Memory B cell (primary cell): ENCODE measurements around the gene ZNF652.
"Not testable (repeated sequence)": the region's sequence is repeated elsewhere in the genome, so short reads cannot be mapped to it uniquely, and the experiment has no call there.

Experiments used
- ATAC-seq: fragments of 150-1000 bp; cut with Tn5 transposase; 2 replicates; pipeline ENCODE4 v1.10.0; 2021; ENCODE audit warnings: low read depth, mild to moderate bottlenecking, moderate library complexity
- DNase-seq, 2 donors: peaks; one replicate each; pipeline ENCODE4 v3.0.0; 2022; ENCODE audit warnings: low spot score in 2 of 2
- H3K27ac Mint-ChIP-seq: one replicate; pipeline ENCODE4 v1.8.0; 2022; ENCODE audit warnings: mild to moderate bottlenecking, moderate library complexity, mixed read lengths
- H3K27me3 Mint-ChIP-seq: one replicate; pipeline ENCODE4 v1.8.0; 2022; ENCODE audit warnings: mixed read lengths
- H3K36me3 Mint-ChIP-seq: one replicate; pipeline ENCODE4 v1.8.0; 2022; ENCODE audit warnings: mild to moderate bottlenecking, mixed read lengths
- H3K4me1 Mint-ChIP-seq: one replicate; pipeline ENCODE4 v1.8.0; 2022; ENCODE audit warnings: mixed read lengths
- H3K4me3 Mint-ChIP-seq: one replicate; pipeline ENCODE4 v1.8.0; 2022; ENCODE audit warnings: mild to moderate bottlenecking, moderate library complexity, mixed read lengths
- H3K9me3 Mint-ChIP-seq: one replicate; pipeline ENCODE4 v1.8.0; 2022; ENCODE audit warnings: mixed read lengths

The ZNF652 gene

DNA sequence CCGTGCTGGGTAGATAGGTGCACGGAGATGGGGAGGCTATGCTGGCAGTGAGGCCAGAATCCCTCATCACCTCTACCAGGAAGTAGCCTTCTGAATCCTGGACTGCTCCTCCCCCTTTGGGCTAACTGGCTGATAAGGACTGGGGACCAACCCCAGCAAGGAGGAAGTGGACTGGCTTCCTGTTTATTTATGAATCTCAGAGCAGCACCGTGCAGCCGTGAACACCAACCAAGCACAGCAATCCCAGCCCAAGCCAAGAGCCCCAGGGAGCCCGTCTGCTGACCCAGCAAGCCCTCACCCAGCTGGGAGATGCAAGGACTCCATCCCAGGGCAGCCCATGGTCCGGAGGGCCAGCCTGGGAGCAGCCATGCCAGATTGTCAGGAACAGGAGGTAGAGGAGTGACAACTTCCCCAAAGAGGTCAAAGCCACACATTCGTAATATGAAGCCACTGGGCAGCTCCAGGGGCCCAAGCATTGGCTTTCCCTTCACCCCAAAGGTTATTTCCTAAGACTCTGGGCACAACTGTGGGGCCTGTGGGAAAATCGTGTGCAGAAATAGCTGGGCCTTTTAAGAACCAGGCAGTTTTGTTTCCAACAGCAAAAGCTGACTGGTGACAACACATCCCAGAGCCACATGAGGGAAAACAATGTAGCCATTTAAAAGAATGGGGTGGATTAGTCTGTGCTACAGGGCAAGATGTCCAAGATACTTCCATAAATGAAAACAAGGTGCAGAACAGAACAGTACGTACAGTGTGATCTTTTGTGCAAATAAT, 28.7 kb upstream of the ZNF652 start:
- Mint-ChIP-seq H3K4me1 (peaks cover 53% of the 10 kb centered on the region), H3K27me3 (no peaks in the 10 kb centered on the region), H3K9me3 (peaks cover 1% of the 10 kb centered on the region), H3K27ac (peak overlapping the region; percentile 96), H3K36me3 (peaks cover 4% of the 10 kb centered on the region), H3K4me3 (peak overlapping the region; percentile 81)
- ATAC-seq (peak; percentile 25), DNase-seq (peak in 1 of 2 donors; percentile 26)

DNA sequence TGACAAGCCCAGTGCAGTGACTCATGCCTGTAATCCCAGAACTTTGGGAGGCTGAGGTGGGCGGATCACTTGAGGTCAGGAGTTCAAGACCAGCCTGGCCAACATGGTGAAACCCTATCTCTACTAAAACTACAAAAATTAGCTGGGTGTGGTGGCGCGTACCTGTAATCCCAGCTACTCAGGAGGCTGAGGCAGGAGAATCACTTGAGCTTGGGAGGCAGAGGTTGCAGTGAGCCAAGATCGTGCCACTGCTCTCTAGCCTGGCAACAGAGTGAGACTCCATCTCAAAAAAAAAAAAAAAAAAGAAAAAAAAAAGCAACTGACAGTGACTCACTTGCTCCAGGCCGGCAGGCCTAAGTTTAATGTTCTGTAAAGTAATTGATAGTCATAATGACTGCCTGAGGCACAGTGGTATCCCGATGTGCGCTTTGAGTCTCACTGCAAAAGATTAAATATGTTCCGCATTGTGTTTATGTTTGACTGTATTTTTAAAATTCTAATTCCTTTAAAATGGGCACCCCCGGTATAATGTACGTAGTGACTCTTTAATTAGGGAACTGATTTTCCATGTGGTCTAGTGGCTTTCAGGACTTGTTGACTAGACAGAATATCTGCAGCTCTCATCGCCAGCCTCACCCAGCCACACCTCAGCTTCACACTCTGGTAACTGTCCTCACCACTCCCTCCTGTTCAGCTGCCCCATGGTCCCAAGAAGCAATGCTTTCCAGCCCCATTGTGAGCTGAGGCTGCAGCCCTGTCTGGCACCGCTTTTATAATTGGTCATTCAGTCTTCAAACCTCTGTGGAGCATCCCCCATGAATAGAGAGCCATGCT, 27.7 kb upstream of the ZNF652 start:
- DNase-seq, H3K36me3 Mint-ChIP-seq, H3K9me3 Mint-ChIP-seq, H3K27me3 Mint-ChIP-seq: not testable (repeated sequence)
- peak; percentile 26 for ATAC-seq
- Mint-ChIP-seq H3K27ac (peak overlapping the region; percentile 96), H3K4me1 (peaks cover 50% of the 10 kb centered on the region), H3K4me3 (peak overlapping the region; percentile 81)

DNA sequence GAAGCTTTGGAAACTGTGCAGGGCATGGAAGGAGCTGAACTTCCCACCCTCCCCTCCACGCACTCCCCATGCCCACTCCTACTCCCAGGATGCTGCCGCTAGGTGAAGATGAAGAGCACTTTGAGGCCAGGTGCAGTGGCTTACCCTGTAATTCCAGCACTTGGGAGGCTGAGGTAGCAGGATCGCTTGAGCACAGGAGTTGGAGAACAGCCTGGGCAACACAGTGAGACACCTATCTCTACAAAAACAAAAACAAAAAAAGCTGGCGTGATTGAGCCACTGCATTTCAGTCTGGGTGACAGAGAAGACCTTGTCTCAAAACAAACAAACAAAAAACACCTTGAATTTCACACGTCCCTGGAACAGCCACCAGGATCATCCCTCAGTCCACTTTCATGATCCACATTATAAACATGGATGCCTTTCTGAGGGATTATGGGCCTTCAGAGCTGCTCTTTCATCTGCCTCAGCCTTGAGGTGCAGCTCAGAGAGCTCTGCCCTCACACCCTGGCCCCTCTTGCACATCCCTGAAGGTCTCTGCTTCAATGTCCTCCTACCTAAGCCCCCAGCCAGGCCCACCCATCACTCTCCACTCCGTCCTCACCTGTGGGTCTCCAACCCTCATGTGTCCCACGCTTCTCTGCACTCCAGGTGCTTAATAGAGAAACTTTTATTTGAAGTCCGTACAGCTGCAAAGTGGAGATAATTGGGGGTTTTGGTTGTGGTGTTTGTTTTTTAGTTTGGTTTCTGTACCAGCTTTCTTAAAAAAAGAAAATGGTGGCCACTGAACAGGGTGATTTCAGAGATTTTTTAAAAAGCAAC, 26.9 kb upstream of the ZNF652 start:
- Mint-ChIP-seq H3K36me3 (peaks cover 4% of the 10 kb centered on the region), H3K27ac (peak overlapping the region; percentile 96), H3K27me3 (no peaks in the 10 kb centered on the region), H3K4me3 (peak overlapping the region; percentile 80), H3K9me3 (peaks cover 2% of the 10 kb centered on the region), H3K4me1 (peaks cover 48% of the 10 kb centered on the region)
- ATAC-seq (no peak), DNase-seq (no peak)

DNA sequence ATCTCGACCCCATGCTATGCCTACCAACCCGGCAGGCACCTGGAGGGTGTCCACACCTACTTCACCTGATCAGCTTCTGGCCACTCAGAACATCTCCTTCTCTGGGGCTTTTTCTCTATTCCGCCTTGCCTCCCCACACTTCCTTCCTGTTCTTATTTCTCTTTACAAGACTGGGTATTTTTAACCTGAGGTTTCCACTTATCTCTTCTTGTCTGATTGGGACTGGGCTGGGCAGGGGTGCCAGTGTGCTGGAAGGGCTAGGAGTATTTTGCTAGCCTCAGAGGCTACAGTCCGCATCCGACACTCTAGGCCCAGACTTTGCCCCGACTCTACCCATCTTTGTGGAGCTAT, 26.2 kb upstream of the ZNF652 start:
- peak; percentile 30 to 57 for DNase-seq
- H3K36me3 Mint-ChIP-seq: peaks cover 4% of the 10 kb centered on the region

DNA sequence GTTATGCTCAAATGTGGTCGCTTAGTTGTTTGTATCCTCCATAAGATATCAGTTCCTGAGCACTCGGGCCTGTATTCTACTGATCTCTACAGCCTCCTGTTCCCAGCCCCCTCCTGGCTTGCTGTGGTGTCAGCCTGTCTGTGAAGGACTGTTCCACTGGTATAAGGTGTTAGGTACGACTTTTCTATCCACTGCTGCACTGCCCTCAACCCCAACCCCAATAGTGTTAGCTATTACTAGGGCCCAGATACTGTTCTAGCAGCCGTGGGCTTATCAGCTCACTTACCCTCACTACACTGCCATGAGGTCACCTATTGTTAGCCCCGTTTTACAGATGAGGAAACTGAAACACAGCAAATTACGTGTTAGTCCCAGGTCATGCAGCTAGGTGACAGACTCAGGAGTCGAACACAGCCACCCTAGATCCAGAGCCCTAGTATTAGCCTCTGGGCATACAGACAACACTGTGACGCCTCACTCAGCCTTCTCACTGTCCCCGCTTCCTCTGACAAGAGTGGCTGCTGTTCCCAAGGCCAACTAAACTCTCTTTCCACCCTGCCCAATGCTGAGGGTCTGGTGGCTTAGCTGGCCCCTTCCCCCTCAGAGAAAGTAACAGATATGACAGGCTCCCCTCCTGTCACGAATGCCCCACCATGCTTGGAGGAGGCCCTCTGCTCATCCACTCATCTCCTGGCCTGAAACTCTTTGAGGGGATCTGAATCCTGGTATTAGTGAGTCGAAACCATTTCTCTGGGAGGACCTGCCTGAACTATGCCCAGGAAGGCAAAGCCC, 25.6 kb upstream of the ZNF652 start:
- DNase-seq (no peak), ATAC-seq (peak; percentile 20)
- Mint-ChIP-seq H3K4me1 (peaks cover 45% of the 10 kb centered on the region), H3K4me3 (peak overlapping the region; percentile 80), H3K36me3 (peaks cover 4% of the 10 kb centered on the region), H3K9me3 (peaks cover 3% of the 10 kb centered on the region), H3K27me3 (no peaks in the 10 kb centered on the region), H3K27ac (peak overlapping the region; percentile 96)

More for the DNA sequence above, 26.2 kb upstream of the ZNF652 start:
- no peaks in the 10 kb centered on the region for H3K27me3 Mint-ChIP-seq
- peaks cover 45% of the 10 kb centered on the region for H3K4me1 Mint-ChIP-seq
- H3K4me3 Mint-ChIP-seq: peak overlapping the region; percentile 80
- peak; percentile 89 for ATAC-seq
- H3K9me3 Mint-ChIP-seq: peaks cover 3% of the 10 kb centered on the region
- peak overlapping the region; percentile 96 for H3K27ac Mint-ChIP-seq

DNA sequence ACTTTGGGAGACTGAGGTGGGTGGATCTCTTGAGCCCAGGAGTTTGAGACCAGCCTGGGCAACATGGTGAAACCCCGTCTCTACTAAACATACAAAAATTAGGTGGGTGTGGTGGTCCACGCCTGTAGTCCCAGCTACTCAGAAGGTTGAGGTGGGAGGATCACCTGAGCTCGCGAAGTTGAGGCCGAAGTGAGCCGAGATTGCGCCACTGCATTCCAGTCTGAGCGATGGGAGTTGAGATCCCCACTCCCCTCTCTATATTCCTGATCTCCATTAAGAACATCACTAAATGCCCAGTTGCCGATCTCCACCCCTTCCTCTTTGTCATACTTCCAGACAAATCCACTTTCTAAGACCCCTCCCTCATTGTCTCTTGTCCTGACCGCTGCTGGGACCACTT, 24.3 kb upstream of the ZNF652 start:
- H3K27ac Mint-ChIP-seq: peak overlapping the region; percentile 96
- peaks cover 3% of the 10 kb centered on the region for H3K9me3 Mint-ChIP-seq

DNA sequence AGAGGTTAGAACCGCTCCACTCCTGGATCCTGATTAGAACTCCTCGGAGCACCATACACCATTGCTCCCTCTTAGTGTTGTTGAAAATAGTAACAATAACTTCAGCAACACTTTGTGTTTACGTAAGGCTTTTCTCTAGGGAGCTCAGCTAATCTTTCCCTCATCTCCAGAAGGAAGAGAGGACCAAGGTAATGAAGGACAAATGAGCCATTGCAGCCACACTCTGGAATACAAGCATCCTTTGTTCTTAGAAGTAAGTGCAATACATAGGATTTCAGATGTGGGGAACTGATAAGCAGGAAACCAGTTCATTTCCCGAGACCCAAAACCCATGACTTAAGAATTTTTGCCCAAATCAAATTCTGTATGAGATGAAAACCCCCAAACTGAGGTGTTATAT, 22.9 kb upstream of the ZNF652 start:
- no peak for DNase-seq
- H3K27me3 Mint-ChIP-seq: no peaks in the 10 kb centered on the region
- no peak for ATAC-seq
- H3K4me1 Mint-ChIP-seq: peaks cover 46% of the 10 kb centered on the region
- no peak overlapping the region for H3K27ac Mint-ChIP-seq
- H3K4me3 Mint-ChIP-seq: no peak overlapping the region
- peaks cover 5% of the 10 kb centered on the region for H3K36me3 Mint-ChIP-seq
- peaks cover 3% of the 10 kb centered on the region for H3K9me3 Mint-ChIP-seq

More for the DNA sequence above, 24.3 kb upstream of the ZNF652 start:
- ATAC-seq: no peak
- no peak overlapping the region for H3K4me3 Mint-ChIP-seq
- H3K27me3 Mint-ChIP-seq: no peaks in the 10 kb centered on the region
- no peak for DNase-seq
- peaks cover 4% of the 10 kb centered on the region for H3K36me3 Mint-ChIP-seq
- H3K4me1 Mint-ChIP-seq: peaks cover 55% of the 10 kb centered on the region

DNA sequence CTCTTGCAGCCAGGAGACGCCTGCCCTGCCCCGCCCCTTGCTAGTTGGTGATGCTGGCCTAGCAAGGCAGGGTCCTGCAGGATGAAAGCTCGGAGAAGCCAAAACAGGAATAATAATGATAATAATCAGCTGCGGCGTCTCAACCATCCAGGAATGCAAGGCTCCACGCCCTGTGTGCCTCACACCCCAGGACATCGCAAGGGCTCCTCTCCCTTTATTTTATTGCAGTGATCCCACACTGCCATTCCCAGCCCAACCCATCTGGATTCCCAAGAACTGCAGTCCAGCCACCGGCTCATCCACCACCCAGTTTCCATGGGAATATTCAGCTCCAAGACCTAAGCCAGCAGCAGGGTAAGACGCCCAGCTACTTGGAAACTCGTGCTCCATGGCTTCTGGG, 21.0 kb upstream of the ZNF652 start:
- no peak for DNase-seq
- Mint-ChIP-seq H3K27ac (no peak overlapping the region), H3K4me3 (no peak overlapping the region), H3K4me1 (peaks cover 40% of the 10 kb centered on the region), H3K9me3 (peaks cover 7% of the 10 kb centered on the region), H3K36me3 (peaks cover 12% of the 10 kb centered on the region), H3K27me3 (no peaks in the 10 kb centered on the region)
- ATAC-seq: no peak

DNA sequence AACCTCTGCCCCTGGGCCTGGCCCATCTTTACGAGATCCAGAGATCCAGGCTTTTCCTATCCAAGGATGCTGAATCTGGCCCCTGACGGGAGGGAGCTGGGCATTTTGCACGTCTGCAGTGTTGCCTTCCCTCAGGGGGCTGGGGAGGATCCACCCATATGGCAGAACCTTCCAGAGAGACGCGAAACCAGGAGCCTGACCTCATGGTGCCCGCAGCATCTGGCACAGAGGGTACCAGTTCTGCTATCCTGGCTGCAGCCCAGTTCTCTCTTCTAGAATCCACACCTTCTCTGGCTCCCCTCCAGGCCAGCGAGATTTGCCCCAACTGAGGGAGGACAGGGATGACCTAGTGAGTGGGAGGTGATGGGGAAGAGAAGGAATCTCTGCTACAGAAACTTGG, 20.5 kb upstream of the ZNF652 start:
- Mint-ChIP-seq H3K4me3 (no peak overlapping the region), H3K27me3 (no peaks in the 10 kb centered on the region), H3K4me1 (peaks cover 40% of the 10 kb centered on the region), H3K9me3 (peaks cover 6% of the 10 kb centered on the region), H3K36me3 (peaks cover 15% of the 10 kb centered on the region), H3K27ac (no peak overlapping the region)
- DNase-seq (no peak), ATAC-seq (no peak)

DNA sequence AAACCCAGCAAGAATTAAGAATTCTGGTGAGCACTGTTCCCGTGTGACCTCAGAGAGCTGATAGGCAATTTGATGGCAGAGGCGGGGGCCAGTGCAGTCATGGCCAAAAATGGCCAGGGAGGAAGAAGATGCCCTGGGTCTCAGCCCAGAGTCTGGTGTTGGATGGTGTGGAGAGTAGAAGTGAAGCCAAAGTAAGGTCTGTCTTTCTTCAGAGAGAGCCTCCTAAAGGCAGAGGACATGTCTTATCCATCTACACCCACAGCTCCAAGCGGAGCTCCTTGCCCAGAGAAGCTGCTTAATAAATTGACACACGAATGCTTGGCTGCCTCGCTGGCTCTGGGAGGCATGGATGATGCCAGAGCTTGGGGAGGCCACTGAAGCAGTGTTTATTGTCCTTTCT, 19.7 kb upstream of the ZNF652 start:
- Mint-ChIP-seq H3K9me3 (peaks cover 6% of the 10 kb centered on the region), H3K4me3 (no peak overlapping the region), H3K27ac (no peak overlapping the region), H3K36me3 (peaks cover 11% of the 10 kb centered on the region), H3K27me3 (no peaks in the 10 kb centered on the region), H3K4me1 (peaks cover 37% of the 10 kb centered on the region)
- ATAC-seq: no peak
- DNase-seq: no peak

DNA sequence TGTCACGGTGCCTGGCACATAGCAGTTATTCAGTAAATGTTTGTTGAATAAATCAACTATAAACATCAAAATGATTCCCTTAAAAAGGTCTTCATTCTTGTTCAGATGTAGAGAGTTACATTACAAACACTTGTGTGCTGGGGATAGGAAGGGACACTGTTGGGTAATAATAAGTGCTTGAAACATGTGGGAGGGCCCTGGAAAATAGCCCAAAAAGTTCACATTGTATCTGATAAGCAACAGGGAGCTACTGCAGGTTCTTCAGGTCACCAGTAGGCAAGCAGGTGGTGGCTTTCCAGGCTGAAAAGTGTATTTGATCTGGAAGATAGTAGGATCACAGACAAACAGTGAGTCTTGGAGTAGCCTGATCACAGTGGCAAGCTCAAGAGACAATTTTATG, 19.0 kb upstream of the ZNF652 start:
- no peak overlapping the region for H3K4me3 Mint-ChIP-seq
- peak overlapping the region; percentile 55 for H3K27ac Mint-ChIP-seq
- peaks cover 6% of the 10 kb centered on the region for H3K9me3 Mint-ChIP-seq
- peaks cover 36% of the 10 kb centered on the region for H3K4me1 Mint-ChIP-seq
- ATAC-seq: no peak
- DNase-seq: no peak
- no peaks in the 10 kb centered on the region for H3K27me3 Mint-ChIP-seq
- peaks cover 11% of the 10 kb centered on the region for H3K36me3 Mint-ChIP-seq

DNA sequence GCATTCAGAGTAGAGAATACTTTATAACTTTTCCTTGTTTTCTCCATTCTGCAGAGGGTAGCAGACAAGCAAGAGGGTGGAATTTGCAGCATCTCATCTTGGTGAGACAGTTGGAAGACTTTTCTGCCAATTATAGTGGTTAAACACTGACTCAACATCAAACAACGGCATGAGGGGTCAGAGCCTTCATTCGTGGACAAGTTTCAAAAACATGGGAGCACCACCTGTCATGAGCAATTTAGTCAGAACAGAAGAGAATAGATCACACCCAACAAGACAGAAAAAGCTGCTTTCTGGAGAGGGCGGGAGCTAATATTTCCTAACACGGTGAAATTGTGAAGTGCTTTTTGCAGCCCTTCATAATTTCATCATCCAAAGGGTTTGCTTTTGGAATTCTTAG, 17.9 kb upstream of the ZNF652 start:
- no peaks in the 10 kb centered on the region for H3K27me3 Mint-ChIP-seq
- DNase-seq: no peak
- H3K4me3 Mint-ChIP-seq: no peak overlapping the region
- peaks cover 6% of the 10 kb centered on the region for H3K9me3 Mint-ChIP-seq
- ATAC-seq: no peak
- peaks cover 14% of the 10 kb centered on the region for H3K36me3 Mint-ChIP-seq
- no peak overlapping the region for H3K27ac Mint-ChIP-seq
- peaks cover 35% of the 10 kb centered on the region for H3K4me1 Mint-ChIP-seq

DNA sequence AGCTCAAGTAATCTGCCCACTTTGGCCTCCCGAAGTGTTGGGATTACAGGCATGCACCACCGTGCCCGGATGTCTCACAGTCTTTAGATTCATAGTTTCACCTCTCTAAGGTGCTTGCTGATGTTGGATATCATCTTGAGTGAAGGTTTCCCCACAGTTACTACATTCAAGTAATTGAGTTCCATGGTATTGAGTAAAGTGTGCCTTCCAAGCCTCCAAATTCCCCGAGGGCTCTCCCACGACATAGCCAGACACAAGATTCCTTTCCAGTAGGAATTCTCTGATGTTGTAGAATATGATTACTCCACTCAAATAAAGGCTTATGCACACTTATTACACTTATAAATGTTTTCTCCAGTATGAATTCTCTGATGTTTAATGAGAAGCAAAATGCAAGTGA, 16.3 kb upstream of the ZNF652 start:
- ATAC-seq (no peak), DNase-seq (no peak)
- H3K27me3 Mint-ChIP-seq: no peaks in the 10 kb centered on the region
- peaks cover 15% of the 10 kb centered on the region for H3K36me3 Mint-ChIP-seq
- no peak overlapping the region for H3K27ac Mint-ChIP-seq
- H3K4me3 Mint-ChIP-seq: no peak overlapping the region
- peaks cover 35% of the 10 kb centered on the region for H3K4me1 Mint-ChIP-seq
- peaks cover 4% of the 10 kb centered on the region for H3K9me3 Mint-ChIP-seq
